ENCODE data around the gene DEFB121.

Gene DEFB121

GRCh38 chr20:31363295-31363694, 42.7 kb downstream of the DEFB121 start:
- H3K27ac ChIP-seq = no peak overlapping the region
- TF ChIP-seq CTCF (conservative IDR thresholded peaks at IDR 0.05; ENCODE audit: low read depth) = no peak
- CTCF ChIA-PET = no interaction called here
- POLR2A ChIA-PET (ENCODE audit: low non-redundant PET) = no interaction called here
- DNase-seq (ENCODE audit: low spot score) = no peak

DNA sequence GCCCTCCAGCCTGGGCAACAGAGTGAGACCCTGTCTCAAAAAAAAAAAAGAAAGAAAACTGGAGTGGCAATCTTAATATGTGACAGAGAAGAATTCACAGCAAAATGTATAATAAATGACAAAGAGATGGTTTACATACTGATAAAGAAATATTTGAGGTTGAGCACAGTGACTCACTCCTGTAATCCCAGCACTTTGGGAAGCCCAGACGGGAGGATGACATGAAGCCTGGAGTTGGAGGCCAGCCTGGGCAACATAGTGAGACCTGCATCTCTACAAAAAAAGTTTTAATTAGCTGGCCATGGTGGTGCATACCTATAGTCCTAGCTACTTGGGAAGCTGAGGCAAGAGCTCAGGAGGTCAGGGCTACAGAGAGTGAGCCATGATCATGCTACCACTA, 50.0 kb downstream of the DEFB121 start:
- no peak for TF ChIP-seq CTCF (conservative IDR thresholded peaks at IDR 0.05; ENCODE audit: low read depth)
- ChIA-PET POLR2A (ENCODE audit: low non-redundant PET) (no interaction called here), CTCF (interaction anchor here (0.7 to 1.3 kb wide), 2 partner anchors 11 to 17 kb away, joined by 3 read pairs; no protein-coding TSS in a partner anchor)
- no peak for DNase-seq (ENCODE audit: low spot score)
- H3K27ac ChIP-seq = no peak overlapping the region

Data from RWPE1 (cell line).